MCF 10A (cell line): Measurements from ENCODE around the gene KLRF1. TPM values are rescaled to one million over a fixed set of nuclear protein-coding genes. Genes with fewer than 3 reads are reported as not detected.

Source experiments
- BruUV-seq: library from RNA; stranded (reverse); fragments of 400-500 nt; replicated peaks from 2 replicates; lab custom pipeline; 2021; lab: Mats Ljungman, UMichigan
- CTCF ChIA-PET: fragments of 300-600 bp; sonication (Branson Sonifier 250); formaldehyde crosslinking; extraction: SDS; loops from one replicate; lab custom pipeline; 2021; ENCODE audit warnings: antibody characterized with exemption, inconsistent platforms; lab: Yijun Ruan, JAX
- POLR2A ChIA-PET: fragments of 300-600, 350-650 bp; sonication (Branson Sonifier 250); formaldehyde crosslinking; extraction: SDS; loops from one replicate; lab custom pipeline; 2020; ENCODE audit warnings: antibody characterized with exemption, inconsistent platforms; lab: Yijun Ruan, JAX
- DNase-seq: peaks from one replicate; pipeline ENCODE4 v3.0.0-alpha.2; 2018; ENCODE audit not compliant: unreplicated experiment
- H3K27ac Mint-ChIP-seq: one replicate; pipeline ENCODE4 v1.8.0; 2022; ENCODE audit warnings: mild to moderate bottlenecking, low read depth, mixed read lengths; ENCODE audit not compliant: unreplicated experiment
- H3K27me3 Mint-ChIP-seq: one replicate; pipeline ENCODE4 v1.8.0; 2022; ENCODE audit warnings: mixed read lengths; ENCODE audit not compliant: insufficient read depth, unreplicated experiment
- H3K36me3 Mint-ChIP-seq: one replicate; pipeline ENCODE4 v1.8.0; 2022; ENCODE audit warnings: mild to moderate bottlenecking, moderate library complexity, mixed read lengths; ENCODE audit not compliant: insufficient read depth, unreplicated experiment
- H3K4me1 Mint-ChIP-seq: one replicate; pipeline ENCODE4 v1.8.0; 2022; ENCODE audit warnings: mixed read lengths; ENCODE audit not compliant: insufficient read depth, unreplicated experiment
- H3K4me3 Mint-ChIP-seq: one replicate; pipeline ENCODE4 v1.8.0; 2022; ENCODE audit warnings: mild to moderate bottlenecking, moderate library complexity, mixed read lengths; ENCODE audit not compliant: unreplicated experiment
- H3K9me3 Mint-ChIP-seq: one replicate; pipeline ENCODE4 v1.8.0; 2022; ENCODE audit warnings: mixed read lengths; ENCODE audit not compliant: unreplicated experiment
- CTCF ChIP-seq: fragments of 200-600 bp; IDR thresholded peaks from one replicate; pipeline ENCODE4 v1.8.0; 2022; ENCODE audit warnings: antibody characterized with exemption, mild to moderate bottlenecking; ENCODE audit not compliant: unreplicated experiment
- intact Hi-C: fragments of 100-400 bp; cut with micrococcal nuclease; formaldehyde crosslinking; loops from 2 replicates; pipeline ENCODE4 v1.14.1; 2022
- total RNA-seq: library from RNA; stranded (reverse); gene quantifications from 2 replicates; pipeline ENCODE4 v1.2.3, GENCODE V29; 2022

The KLRF1 gene
- total RNA-seq, 1 experiment from 2014 or later = not detected

- no peak overlapping the region for H3K4me3 Mint-ChIP-seq
- DNase-seq = no peak
- no peaks in the 10 kb centered on the region for H3K9me3 Mint-ChIP-seq
- BruUV-seq = no TSS peak
- no peak for TF ChIP-seq CTCF
- ChIA-PET CTCF (interaction anchor here (0.7 to 1.2 kb wide), 2 partner anchors 15 to 576 kb away, joined by 3 to 4 read pairs; no protein-coding TSS in a partner anchor), POLR2A (interaction anchor here (1.3 to 1.6 kb wide), 2 partner anchors 14 to 25 kb away, joined by 3 to 4 read pairs; no protein-coding TSS in a partner anchor)
- intact Hi-C loops = no loop called here
- no peak overlapping the region for H3K27ac Mint-ChIP-seq
- no peaks in the 10 kb centered on the region for H3K36me3 Mint-ChIP-seq
- H3K4me1 Mint-ChIP-seq = no peaks in the 10 kb centered on the region
- H3K27me3 Mint-ChIP-seq = no peaks in the 10 kb centered on the region
Observed at GRCh38 chr12:9829483-9829882, 2.2 kb downstream of the KLRF1 start.

- Mint-ChIP-seq H3K27me3 (no peaks in the 10 kb centered on the region), H3K27ac (no peak overlapping the region), H3K36me3 (no peaks in the 10 kb centered on the region), H3K4me3 (no peak overlapping the region), H3K4me1 (no peaks in the 10 kb centered on the region), H3K9me3 (no peaks in the 10 kb centered on the region)
- TF ChIP-seq CTCF = no peak
- no TSS peak for BruUV-seq
- intact Hi-C loops = no loop called here
- ChIA-PET POLR2A (interaction anchor here (1.0 to 1.6 kb wide), 3 partner anchors 12 to 25 kb away, joined by 3 to 4 read pairs (median 4); no protein-coding TSS in a partner anchor), CTCF (interaction anchor here (0.7 to 1.2 kb wide), 2 partner anchors 16 to 576 kb away, joined by 3 to 4 read pairs; no protein-coding TSS in a partner anchor)
- no peak for DNase-seq
Observed at GRCh38 chr12:9829982-9830381, 2.7 kb downstream of the KLRF1 start.

GRCh38 chr12:9831720-9832119 lies 4.4 kb downstream of the KLRF1 start:
- Mint-ChIP-seq H3K27me3 (no peaks in the 10 kb centered on the region), H3K4me1 (no peaks in the 10 kb centered on the region), H3K4me3 (no peak overlapping the region), H3K27ac (no peak overlapping the region), H3K9me3 (no peaks in the 10 kb centered on the region), H3K36me3 (no peaks in the 10 kb centered on the region)
- POLR2A ChIA-PET = no interaction called here
- DNase-seq = no peak
- TF ChIP-seq CTCF = no peak
- no TSS peak for BruUV-seq
- CTCF ChIA-PET = no interaction called here
- intact Hi-C loops = no loop called here

GRCh38 chr12:9843407-9843806 lies 16.1 kb downstream of the KLRF1 start:
- no peak overlapping the region for H3K27ac Mint-ChIP-seq
- intact Hi-C loops = no loop called here
- H3K4me3 Mint-ChIP-seq = no peak overlapping the region
- ChIA-PET POLR2A (no interaction called here), CTCF (interaction anchor here (0.6 kb wide), 1 partner anchor 127 kb away, joined by 4 read pairs; no protein-coding TSS in a partner anchor)
- H3K4me1 Mint-ChIP-seq = no peaks in the 10 kb centered on the region
- no peak for TF ChIP-seq CTCF
- BruUV-seq = no TSS peak
- peak; percentile 44 for DNase-seq
- no peaks in the 10 kb centered on the region for H3K27me3 Mint-ChIP-seq
- H3K36me3 Mint-ChIP-seq = no peaks in the 10 kb centered on the region
- peaks cover 13% of the 10 kb centered on the region for H3K9me3 Mint-ChIP-seq
